Tibial nerve (tissue), 4 donors: Measurements from ENCODE around the gene CNEP1R1. TPM values are rescaled to one million over a fixed set of nuclear protein-coding genes. Genes with fewer than 3 reads are reported as not detected.

Source experiments
- DNase-seq, 2 donors: peaks; one replicate each; pipeline ENCODE4 v3.0.0-alpha.2; 2019; ENCODE audit warnings: low spot score in 2 of 2
- H3K27ac ChIP-seq, 4 donors: fragments of 200-600 bp; sonication (generic) in 3 of 4; one replicate each; pipeline ENCODE4 v1.5.1; 2017 to 2019; ENCODE audit warnings: mild to moderate bottlenecking in 1 of 4
- H3K27me3 ChIP-seq, 2 donors: fragments of 200-600 bp; sonication (generic) in 1 of 2; one replicate each; pipeline versions ENCODE4 v1.5.1 to v1.6.0; 2017 to 2019
- H3K36me3 ChIP-seq, 3 donors: fragments of 200-600 bp; sonication (generic); one replicate each; pipeline ENCODE4 v1.5.1; 2018 to 2019
- H3K4me1 ChIP-seq, 4 donors: fragments of 200-600 bp; sonication (generic) in 3 of 4; one replicate each; pipeline ENCODE4 v1.5.1; 2017 to 2019
- H3K4me3 ChIP-seq, 4 donors: fragments of 200-600 bp; sonication (generic) in 3 of 4; one replicate each; pipeline ENCODE4 v1.5.1; 2017 to 2019; ENCODE audit warnings: mild to moderate bottlenecking in 1 of 4, moderate library complexity in 1 of 4
- H3K9me3 ChIP-seq, 4 donors: fragments of 200-600 bp; sonication (generic) in 3 of 4; one replicate each; pipeline ENCODE4 v1.5.1; 2017 to 2019
- EP300 ChIP-seq, 2 donors: sonication (generic); formaldehyde crosslinking; IDR thresholded peaks; one replicate each; pipeline ENCODE4 v1.6.1; 2017; ENCODE audit warnings: antibody characterized with exemption in 2 of 2, mild to moderate bottlenecking in 1 of 2
- POLR2A ChIP-seq, 2 donors: fragments of 450-650 bp; IDR thresholded peaks; one replicate each; pipeline ENCODE4 v1.6.1; 2017; ENCODE audit warnings: antibody characterized with exemption in 2 of 2, mild to moderate bottlenecking in 2 of 2, moderate library complexity in 2 of 2
- WGBS, 2 donors: methylation state at CpG; one replicate each; pipeline ENCODE4 v1.1.5; 2018; 5-methylcytosine and 5-hydroxymethylcytosine counted together
- total RNA-seq, 4 donors: library from RNA; depleted of rRNA; stranded (reverse); fragments of >200 nt; gene quantifications; one replicate each; pipeline ENCODE4 v1.1.0, GENCODE V29; 2016
- TF ChIP-seq, protein P1 (sequence below), 5 experiments: fragments of 200-600 bp in 3 of 5; fragments of 450-650 bp in 2 of 5; sonication (generic) in 3 of 5; IDR thresholded peaks; one replicate each; pipeline ENCODE4 v1.5.1; 2016 to 2019; ENCODE audit warnings: antibody characterized with exemption in 5 of 5, mild to moderate bottlenecking in 3 of 5, moderate library complexity in 2 of 5

Gene CNEP1R1
- total RNA-seq, 4 donors from 2014 or later, result 5.3 to 23.2 (median 10.2) TPM

DNA sequence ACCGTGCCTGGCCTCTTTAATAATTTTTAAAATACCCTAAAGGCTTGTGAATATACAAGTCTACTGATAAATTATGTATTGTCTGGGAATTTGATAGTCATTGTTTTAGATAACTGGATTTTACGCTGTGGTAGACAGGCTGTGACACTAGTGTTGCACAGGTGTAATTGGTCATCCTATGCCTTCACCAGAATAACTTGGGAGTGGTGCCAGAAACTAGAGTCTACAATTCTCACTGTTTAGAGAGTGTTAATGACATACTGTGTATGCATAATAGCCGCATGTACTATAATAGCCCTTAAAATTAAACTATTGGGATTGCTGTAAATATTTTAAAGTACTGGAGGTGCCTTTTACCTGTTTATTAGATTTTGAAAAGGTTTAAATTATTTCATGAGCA, 11.4 kb downstream of the CNEP1R1 start:
- no peak for TF ChIP-seq POLR2A (IDR thresholded peaks at IDR 0.05)
- TF ChIP-seq, protein P1, sequence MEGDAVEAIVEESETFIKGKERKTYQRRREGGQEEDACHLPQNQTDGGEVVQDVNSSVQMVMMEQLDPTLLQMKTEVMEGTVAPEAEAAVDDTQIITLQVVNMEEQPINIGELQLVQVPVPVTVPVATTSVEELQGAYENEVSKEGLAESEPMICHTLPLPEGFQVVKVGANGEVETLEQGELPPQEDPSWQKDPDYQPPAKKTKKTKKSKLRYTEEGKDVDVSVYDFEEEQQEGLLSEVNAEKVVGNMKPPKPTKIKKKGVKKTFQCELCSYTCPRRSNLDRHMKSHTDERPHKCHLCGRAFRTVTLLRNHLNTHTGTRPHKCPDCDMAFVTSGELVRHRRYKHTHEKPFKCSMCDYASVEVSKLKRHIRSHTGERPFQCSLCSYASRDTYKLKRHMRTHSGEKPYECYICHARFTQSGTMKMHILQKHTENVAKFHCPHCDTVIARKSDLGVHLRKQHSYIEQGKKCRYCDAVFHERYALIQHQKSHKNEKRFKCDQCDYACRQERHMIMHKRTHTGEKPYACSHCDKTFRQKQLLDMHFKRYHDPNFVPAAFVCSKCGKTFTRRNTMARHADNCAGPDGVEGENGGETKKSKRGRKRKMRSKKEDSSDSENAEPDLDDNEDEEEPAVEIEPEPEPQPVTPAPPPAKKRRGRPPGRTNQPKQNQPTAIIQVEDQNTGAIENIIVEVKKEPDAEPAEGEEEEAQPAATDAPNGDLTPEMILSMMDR (IDR thresholded peaks at IDR 0.05), result no peak
- no peak for TF ChIP-seq EP300 (IDR thresholded peaks at IDR 0.05)
- H3K27me3 ChIP-seq, result no peaks in the 10 kb centered on the region
- H3K9me3 ChIP-seq, result no peaks in the 10 kb centered on the region
- H3K36me3 ChIP-seq, result peaks cover 0 to 49% (median 0%) of the 10 kb centered on the region in 3 donors
- 91 to 93% methylated on average over 3 of the region's 3 CpGs for WGBS, 2 donors
- H3K4me3 ChIP-seq, result no peak overlapping the region
- DNase-seq, result no peak
- no peak overlapping the region for H3K27ac ChIP-seq
- no peaks in the 10 kb centered on the region for H3K4me1 ChIP-seq

DNA sequence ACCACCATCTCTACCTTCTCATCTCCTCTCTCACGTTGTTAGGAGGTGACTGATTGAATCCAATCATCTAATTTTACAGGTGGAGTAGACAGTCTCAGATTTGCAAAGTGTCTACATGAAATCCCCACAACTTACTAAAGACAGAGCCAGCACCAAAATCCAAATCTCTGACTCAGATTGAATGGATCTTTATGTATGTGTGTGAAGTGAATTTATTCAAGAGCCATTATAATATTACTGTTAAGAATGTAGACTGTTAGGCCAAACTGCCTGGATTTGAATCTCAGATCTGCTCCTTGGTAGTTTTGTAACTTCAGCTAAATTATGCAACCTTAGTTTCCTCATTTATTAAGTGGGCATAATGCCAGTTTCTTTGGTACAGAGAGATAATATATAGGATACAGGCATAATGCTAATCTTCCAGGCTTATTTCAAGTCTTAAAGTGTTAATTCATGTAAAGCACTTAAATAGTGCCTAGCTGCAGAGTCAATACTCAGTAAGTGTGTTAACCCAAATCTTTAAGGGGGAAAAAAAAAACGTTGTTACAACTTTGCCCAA, 12.7 kb downstream of the CNEP1R1 start:
- Histone ChIP-seq H3K36me3 (peaks cover 0 to 42% (median 0%) of the 10 kb centered on the region in 3 donors), H3K4me1 (no peaks in the 10 kb centered on the region), H3K4me3 (no peak overlapping the region), H3K27ac (peak overlapping the region in 2 of 4 donors; percentile 18 to 34), H3K27me3 (no peaks in the 10 kb centered on the region), H3K9me3 (no peaks in the 10 kb centered on the region)
- DNase-seq, result no peak
- TF ChIP-seq EP300 (IDR thresholded peaks at IDR 0.05), result peak in 1 of 2 donors; percentile 17
- TF ChIP-seq, protein P1 (IDR thresholded peaks at IDR 0.05), result no peak
- 57 to 67% methylated on average over 2 of the region's 2 CpGs for WGBS, 2 donors

DNA sequence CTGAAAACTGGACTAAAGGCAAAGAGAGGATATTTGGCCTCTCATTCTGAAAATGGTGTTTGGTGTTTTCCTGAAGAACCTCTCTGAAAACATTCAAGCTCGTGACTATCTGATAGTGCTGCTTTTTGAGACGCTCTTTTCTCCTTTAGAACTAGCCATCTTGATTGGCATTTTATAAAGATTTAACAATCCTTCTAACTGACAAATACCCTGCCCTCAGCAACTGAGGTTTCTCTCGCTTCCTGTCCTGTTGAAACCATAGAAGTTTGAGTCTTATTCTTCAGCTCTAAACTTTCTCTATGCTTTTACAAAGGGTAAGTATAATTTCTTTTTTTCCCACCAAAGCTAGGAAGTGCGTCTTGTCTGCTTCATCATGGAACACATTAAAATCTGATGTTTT, 13.3 kb downstream of the CNEP1R1 start:
- H3K4me1 ChIP-seq, result no peaks in the 10 kb centered on the region
- no peak for DNase-seq
- no peaks in the 10 kb centered on the region for H3K27me3 ChIP-seq
- H3K4me3 ChIP-seq, result no peak overlapping the region
- H3K9me3 ChIP-seq, result no peaks in the 10 kb centered on the region
- WGBS, 2 donors, result 72 to 85% methylated on average over 4 of the region's 4 CpGs
- peaks cover 0 to 40% (median 0%) of the 10 kb centered on the region in 3 donors for H3K36me3 ChIP-seq
- peak overlapping the region in 3 of 4 donors; percentile 17 to 31 (median 18) for H3K27ac ChIP-seq
- TF ChIP-seq EP300 (IDR thresholded peaks at IDR 0.05) (no peak), POLR2A (IDR thresholded peaks at IDR 0.05) (no peak)
- TF ChIP-seq, protein P1 (IDR thresholded peaks at IDR 0.05), result no peak

DNA sequence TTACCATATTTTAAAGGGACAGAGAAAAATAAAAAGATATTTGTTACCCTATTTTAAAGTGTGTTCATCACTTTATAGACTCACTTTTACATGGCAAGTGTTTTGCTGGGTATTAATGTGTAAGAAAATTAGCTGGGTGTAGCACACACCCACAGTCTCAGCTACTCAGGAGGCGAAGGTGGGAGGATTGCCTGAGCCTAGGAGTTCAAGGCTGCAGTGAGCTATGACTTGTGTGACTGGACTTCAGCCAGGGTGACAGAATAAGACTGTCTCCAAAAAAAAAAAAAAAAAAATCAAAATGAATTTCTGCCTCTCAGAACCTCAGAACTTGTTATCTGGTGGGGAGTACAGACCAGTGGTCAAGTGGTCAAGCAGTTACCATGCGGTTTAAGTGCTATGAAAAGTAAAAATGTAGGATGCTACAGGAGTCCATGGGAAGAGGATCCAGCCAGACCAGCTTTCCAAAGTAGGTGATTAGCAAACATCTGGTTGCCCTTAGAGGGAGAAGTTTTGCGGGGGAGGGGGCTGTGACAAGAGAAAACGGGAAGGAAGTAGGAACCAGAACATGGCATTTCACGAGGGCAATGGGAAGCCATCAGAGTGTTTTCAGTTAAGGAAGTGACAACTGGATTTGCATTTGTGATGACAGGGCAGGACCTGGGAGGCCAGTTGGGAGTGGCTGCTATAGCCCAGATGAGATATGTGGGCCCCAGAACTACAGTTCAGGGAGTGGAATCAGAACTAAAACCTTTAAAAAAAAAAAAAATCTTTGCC, 13.9 kb downstream of the CNEP1R1 start:
- TF ChIP-seq, protein P1 (IDR thresholded peaks at IDR 0.05), result no peak
- peak; percentile 26 to 78 for TF ChIP-seq EP300 (IDR thresholded peaks at IDR 0.05)
- WGBS, 2 donors, result 58 to 64% methylated on average over 5 of the region's 5 CpGs
- H3K27me3 ChIP-seq, result no peaks in the 10 kb centered on the region
- DNase-seq, result peak in 1 of 2 donors; percentile 64
- H3K4me3 ChIP-seq, result no peak overlapping the region
- peaks cover 0 to 33% (median 0%) of the 10 kb centered on the region in 3 donors for H3K36me3 ChIP-seq
- H3K27ac ChIP-seq, result peak overlapping the region in 3 of 4 donors; percentile 17 to 76 (median 58)
- no peaks in the 10 kb centered on the region for H3K4me1 ChIP-seq
- no peaks in the 10 kb centered on the region for H3K9me3 ChIP-seq

DNA sequence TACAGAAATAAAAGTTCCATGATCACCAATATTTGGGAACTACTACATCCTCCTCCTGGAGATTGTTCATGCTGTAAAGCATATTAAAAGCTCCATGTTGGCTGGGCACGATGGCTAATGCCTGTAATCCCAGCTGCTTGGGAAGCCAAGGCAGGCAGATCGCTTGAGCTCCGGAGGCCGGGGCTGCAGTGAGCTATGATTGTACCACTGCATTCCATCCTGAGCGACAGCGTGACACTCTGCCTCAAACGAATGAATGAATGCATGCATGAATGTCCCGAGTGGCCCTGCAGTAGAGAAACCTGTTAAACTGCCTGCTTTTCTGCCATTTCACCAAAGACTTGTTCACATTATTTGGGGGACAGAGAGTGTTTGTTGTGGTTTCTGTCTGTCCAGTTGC, 15.0 kb downstream of the CNEP1R1 start:
- H3K9me3 ChIP-seq, result no peaks in the 10 kb centered on the region
- DNase-seq, result no peak
- peaks cover 0 to 23% (median 0%) of the 10 kb centered on the region in 3 donors for H3K36me3 ChIP-seq
- H3K4me1 ChIP-seq, result no peaks in the 10 kb centered on the region
- H3K27ac ChIP-seq, result no peak overlapping the region
- whole genome bisulfite sequencing, 2 donors, result 66 to 74% methylated on average over 7 to 8 of the region's 8 CpGs
- no peaks in the 10 kb centered on the region for H3K27me3 ChIP-seq
- H3K4me3 ChIP-seq, result no peak overlapping the region
- TF ChIP-seq, protein P1 (IDR thresholded peaks at IDR 0.05), result no peak
- TF ChIP-seq EP300 (IDR thresholded peaks at IDR 0.05), result no peak
- no peak for TF ChIP-seq POLR2A (IDR thresholded peaks at IDR 0.05)
